K562 (cell line): ENCODE measurements around the gene NUP214. TPM values are rescaled to one million over a fixed set of nuclear protein-coding genes. Genes with fewer than 3 reads are reported as not detected.

Experiments
- ATAC-seq: fragments of 200-7000 bp; cut with Tn5 transposase; 3 replicates; pipeline ENCODE4 v1.9.1; 2020; ENCODE audit warnings: moderate library complexity
- BruUV-seq: library from RNA; stranded (reverse); fragments of 400-500 nt; replicated peaks from 2 replicates; lab custom pipeline; 2021; lab: Mats Ljungman, UMichigan
- CTCF ChIA-PET: fragments of 300-600 bp; formaldehyde crosslinking; extraction: SDS; loops from one replicate; lab custom pipeline; 2021; ENCODE audit warnings: low intra/inter-chr PET ratio; lab: Yijun Ruan, JAX
- POLR2A ChIA-PET: fragments of 300-600, 350-650 bp; sonication (Branson Sonifier 250); formaldehyde crosslinking; extraction: SDS; loops from one replicate; lab custom pipeline; 2021; ENCODE audit warnings: antibody characterized with exemption, inconsistent platforms; lab: Yijun Ruan, JAX
- DNase-seq, 4 experiments: peaks; one replicate each; pipeline versions ENCODE4 v3.0.0 to v3.0.0-alpha.2; 2011 to 2018; ENCODE audit warnings: low spot score in 3 of 4, mixed read lengths in 3 of 4; ENCODE audit errors: extremely low read depth in 1 of 4
- FAIRE-seq: peaks from 2 replicates; lab custom pipeline; 2011; peaks lifted over from hg19 to GRCh38; lab: Jason Lieb, UNC
- H2AFZ ChIP-seq: 2 replicates; pipeline ENCODE4 v1.6.0; 2011; ENCODE audit warnings: low read depth, low read length, control low read depth, inconsistent platforms
- H3K27ac ChIP-seq: fragments of 200-600 bp; 3 replicates; pipeline ENCODE4 v1.8.0; 2011; ENCODE audit warnings: low read depth, mild to moderate bottlenecking, control low read depth, inconsistent platforms, low read length, moderate library complexity, mixed read lengths; ENCODE audit errors: extremely low read depth
- H3K27me3 ChIP-seq, 2 experiments: fragments of 300-600 bp in 1 of 2; 2 replicates in 1 of 2; 3 replicates in 1 of 2; pipeline versions ENCODE4 v1.6.0 to v1.8.0; 2011; ENCODE audit warnings: inconsistent platforms in 2 of 2, low read length in 2 of 2, mild to moderate bottlenecking in 1 of 2, mixed read lengths in 1 of 2, moderate library complexity in 1 of 2; ENCODE audit not compliant: control insufficient read depth in 2 of 2, insufficient read depth in 2 of 2
- H3K36me3 ChIP-seq: fragments of 300-600 bp; 3 replicates; pipeline ENCODE4 v1.8.0; 2011; ENCODE audit warnings: mild to moderate bottlenecking, low read length, inconsistent platforms; ENCODE audit not compliant: control insufficient read depth, insufficient read depth
- H3K4me1 ChIP-seq, 2 experiments: fragments of 200-600 bp in 1 of 2; replicated peaks in 1 of 2; 2 replicates in 1 of 2; 3 replicates in 1 of 2; pipeline versions ENCODE4 v1.5.1 to v1.8.0; 2011; ENCODE audit warnings: inconsistent platforms in 2 of 2, low read length in 2 of 2, mild to moderate bottlenecking in 1 of 2, mixed read lengths in 1 of 2, moderate library complexity in 1 of 2; ENCODE audit not compliant: control insufficient read depth in 2 of 2, insufficient read depth in 2 of 2
- H3K4me2 ChIP-seq: 2 replicates; pipeline ENCODE4 v1.6.1; 2011; ENCODE audit warnings: low read length, control low read depth, inconsistent platforms, mixed read lengths; ENCODE audit not compliant: insufficient read depth
- H3K4me3 ChIP-seq: fragments of 200-600 bp; sonication (generic), shearing (Covaris generic); 2 replicates; pipeline ENCODE4 v1.5.1; 2016; ENCODE audit warnings: control low read depth, inconsistent platforms
- H3K79me2 ChIP-seq: fragments of 200-600 bp; 3 replicates; pipeline ENCODE4 v1.8.0; 2011; ENCODE audit warnings: low read length, inconsistent platforms; ENCODE audit not compliant: control insufficient read depth, insufficient read depth
- H3K9ac ChIP-seq, 2 experiments: 2 replicates each; pipeline versions ENCODE4 v1.6.0 to v1.6.1; 2011; ENCODE audit warnings: low read depth in 2 of 2, low read length in 2 of 2, control low read depth in 1 of 2, inconsistent platforms in 1 of 2, mild to moderate bottlenecking in 1 of 2, mixed read lengths in 1 of 2; ENCODE audit not compliant: insufficient read depth in 1 of 2
- H3K9me1 ChIP-seq: one replicate; pipeline ENCODE4 v1.6.0; 2011; ENCODE audit warnings: inconsistent platforms, mild to moderate bottlenecking, low read length, moderate library complexity; ENCODE audit not compliant: control insufficient read depth, insufficient read depth
- H3K9me3 ChIP-seq: replicated peaks from 2 replicates; pipeline ENCODE4 v1.5.1; 2011; ENCODE audit warnings: low read depth, low read length, inconsistent platforms; ENCODE audit not compliant: control insufficient read depth, insufficient read depth
- H4K20me1 ChIP-seq: replicated peaks from 2 replicates; pipeline ENCODE4 v1.6.1; 2011; ENCODE audit warnings: low read length, inconsistent platforms, mixed read lengths; ENCODE audit not compliant: control insufficient read depth, insufficient read depth
- BDP1 ChIP-seq: IDR thresholded peaks from 3 replicates; pipeline ENCODE4 v1.6.1; 2011; ENCODE audit not compliant: insufficient read length, insufficient read depth
- MLX ChIP-seq, 2 experiments: fragments of 450-650 bp in 1 of 2; sonication (generic) in 1 of 2; formaldehyde crosslinking; conservative IDR thresholded peaks; 2 replicates each; pipeline versions ENCODE4 v1.4.0 to v1.8.1; 2020 to 2022; ENCODE audit warnings: mild to moderate bottlenecking in 1 of 2, missing genetic modification reagents in 1 of 2
- WGBS: fragments of 100-300 bp; shearing (Covaris generic); methylation state at CpG from one replicate; pipeline ENCODE4 v1.1.6; 2016; ENCODE audit warnings: low coverage, mixed read lengths; ENCODE audit not compliant: insufficient coverage; ENCODE audit errors: missing lambda C conversion rate; 5-methylcytosine and 5-hydroxymethylcytosine counted together
- in situ Hi-C: fragments of 300-500 bp; cut with MboI; formaldehyde crosslinking; loops from 4 replicates; pipeline ENCODE4 v1.15.0; 2018; ENCODE audit warnings: inconsistent platforms, mixed read lengths
- intact Hi-C: fragments of 100-400 bp; cut with micrococcal nuclease; formaldehyde crosslinking; loops from 2 replicates; pipeline ENCODE4 v1.14.2; 2022
- polyA plus RNA-seq, 8 experiments: library from polyadenylated mRNA; depleted of rRNA in 4 of 8; stranded (reverse) in 5 of 8; unstranded in 3 of 8; fragments of >200 nt; fragmentation: Nextera tagmentation in 2 of 8; fragmentation: Illumina TruSeq in 1 of 8; extraction: Ambion mirVana in 2 of 8; extraction: Trizol in 1 of 8; gene quantifications; 2 replicates each; pipeline versions ENCODE4 v1.2.1 to v1.2.3, GENCODE V29; 2011 to 2014; ENCODE audit warnings: inconsistent platforms in 1 of 8, missing spikeins in 1 of 8
- total RNA-seq, 7 experiments: library from RNA; depleted of rRNA in 6 of 7; stranded (reverse); fragments of >200 nt in 6 of 7; fragmentation: Illumina TruSeq in 2 of 7; extraction: Trizol in 2 of 7; gene quantifications; 2 replicates each; pipeline versions ENCODE4 v1.2.1 to v1.2.3, GENCODE V29; 2011 to 2021; ENCODE audit warnings: low replicate concordance in 1 of 7
- TF ChIP-seq, protein P1 (sequence below): sonication (generic); formaldehyde crosslinking; IDR thresholded peaks from 2 replicates; pipeline ENCODE4 v1.8.1; 2023; ENCODE audit warnings: mild to moderate bottlenecking, missing genetic modification reagents, moderate library complexity

Gene NUP214
- total and polyA plus RNA-seq, 9 of the 15 experiments (the other 6 are each of a cell fraction or from before 2014, with no cell fraction given) = 56.9 to 332 (median 97.1) TPM

- H3K27me3 ChIP-seq = no peaks in the 10 kb centered on the region; a peak in 1 of 5 replicates
- WGBS = 42% methylated on average over 20 of the region's 20 CpGs
- peaks cover 47 to 91% of the 10 kb centered on the region in 2 experiments for H3K4me1 ChIP-seq
- H3K4me2 ChIP-seq = peak overlapping the region; percentile 73
- in situ Hi-C loops (no loop called here), intact Hi-C loops (no loop called here)
- H3K9me1 ChIP-seq = peaks cover 14% of the 10 kb centered on the region
- TF ChIP-seq, protein P1, sequence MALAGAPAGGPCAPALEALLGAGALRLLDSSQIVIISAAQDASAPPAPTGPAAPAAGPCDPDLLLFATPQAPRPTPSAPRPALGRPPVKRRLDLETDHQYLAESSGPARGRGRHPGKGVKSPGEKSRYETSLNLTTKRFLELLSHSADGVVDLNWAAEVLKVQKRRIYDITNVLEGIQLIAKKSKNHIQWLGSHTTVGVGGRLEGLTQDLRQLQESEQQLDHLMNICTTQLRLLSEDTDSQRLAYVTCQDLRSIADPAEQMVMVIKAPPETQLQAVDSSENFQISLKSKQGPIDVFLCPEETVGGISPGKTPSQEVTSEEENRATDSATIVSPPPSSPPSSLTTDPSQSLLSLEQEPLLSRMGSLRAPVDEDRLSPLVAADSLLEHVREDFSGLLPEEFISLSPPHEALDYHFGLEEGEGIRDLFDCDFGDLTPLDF (CRISPR knock-in tag) = 0 out of 2 replicates have a peak, but pooled peaks have one; percentile 18
- no peak for TF ChIP-seq BDP1
- TF ChIP-seq MLX (CRISPR knock-in tag; conservative IDR thresholded peaks at IDR 0.05) = 0 out of 4 replicates have a peak, but pooled peaks of 1 of the 2 experiments have one; percentile 30
- ChIA-PET CTCF (no interaction called here), POLR2A (interaction anchor here (0.6 to 14.6 kb wide), 10 partner anchors 8 to 560 kb away, joined by 3 to 338 read pairs (median 4); partner anchors contain the start of gene NUP214)
- H3K27ac ChIP-seq = peak overlapping the region; percentile 75
- no TSS peak for BruUV-seq
- peaks cover 22% of the 10 kb centered on the region for H4K20me1 ChIP-seq
- no peak overlapping the region for H3K4me3 ChIP-seq
- DNase-seq = peak; percentile 92 to 94 (median 94)
- H3K36me3 ChIP-seq = peaks cover 61% of the 10 kb centered on the region
- FAIRE-seq = peak; percentile 37
- peak overlapping the region; percentile 52 to 80 for H3K9ac ChIP-seq
- peak; percentile 10 for ATAC-seq
- no peaks in the 10 kb centered on the region for H3K9me3 ChIP-seq
- H3K79me2 ChIP-seq = peaks cover 96% of the 10 kb centered on the region
- H2AFZ ChIP-seq = peak overlapping the region; percentile 79
Observed at GRCh38 chr9:131270171-131271015, 145.0 kb downstream of the NUP214 start.
